ENCODE data around the gene PTPN9.
"Not testable (repeated sequence)": the region's sequence is repeated elsewhere in the genome, so short reads cannot be mapped to it uniquely, and the experiment has no call there.

PTPN9 gene

DNA sequence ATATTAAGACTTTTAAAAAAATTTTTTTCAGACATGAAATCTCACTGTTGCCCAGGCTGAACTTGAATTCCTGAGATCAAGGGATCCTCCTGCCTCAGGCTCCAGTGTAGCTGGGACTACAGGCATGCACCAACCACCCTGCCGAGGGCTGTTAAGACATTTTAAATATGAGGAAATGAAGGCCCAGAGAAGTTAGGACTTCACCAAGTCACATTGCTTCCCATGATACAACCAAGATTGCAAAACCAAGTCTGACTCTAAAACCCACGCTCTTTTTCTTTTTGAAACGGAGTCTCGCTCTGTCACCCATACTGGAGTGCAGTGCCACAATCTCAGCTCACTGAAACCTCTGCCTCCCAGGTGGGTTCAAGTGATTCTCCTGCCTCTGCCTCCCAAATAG, 28.0 kb downstream of the PTPN9 start:
- no peaks in the 10 kb centered on the region for H3K27me3 ChIP-seq (ENCODE audit: control insufficient read depth, insufficient read depth, low read length)
- no peaks in the 10 kb centered on the region for H3K9me3 ChIP-seq (ENCODE audit: control insufficient read depth, insufficient read depth, low read depth, low read length)
- no peak overlapping the region for H3K27ac ChIP-seq (ENCODE audit: low read depth, low read length)
- no peaks in the 10 kb centered on the region for H3K36me3 ChIP-seq (ENCODE audit: control insufficient read depth, insufficient read depth, low read length)
- H3K9ac ChIP-seq (ENCODE audit: low read length): no peak overlapping the region
- H3K4me3 ChIP-seq (ENCODE audit: low read depth, low read length): no peak overlapping the region
- H3K4me1 ChIP-seq (ENCODE audit: control insufficient read depth, insufficient read depth, low read length): peaks cover 3% of the 10 kb centered on the region; the same call in 1 of the 2 replicates

DNA sequence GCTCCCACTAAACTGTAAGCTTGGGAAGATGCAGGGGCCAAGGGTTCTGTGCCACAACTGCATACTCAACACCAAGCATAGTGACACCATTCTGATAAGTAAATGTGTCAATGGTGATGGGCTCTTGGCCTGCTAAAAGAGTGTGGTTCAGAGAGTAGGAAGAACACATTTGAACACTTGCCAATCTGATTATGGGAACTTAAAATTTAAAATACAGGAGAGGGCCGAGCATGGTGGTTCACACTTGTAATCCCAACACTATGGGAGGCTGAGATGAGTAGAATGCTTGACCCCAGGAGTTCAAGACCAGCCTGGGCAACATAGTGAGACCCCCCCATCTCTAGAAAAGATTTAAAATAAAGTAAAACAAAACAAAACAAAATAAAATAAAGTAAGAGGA, 34.1 kb downstream of the PTPN9 start:
- Histone ChIP-seq H3K9me3 (ENCODE audit: control insufficient read depth, insufficient read depth, low read depth, low read length) (no peaks in the 10 kb centered on the region), H3K4me1 (ENCODE audit: control insufficient read depth, insufficient read depth, low read length) (no peaks in the 10 kb centered on the region), H3K36me3 (ENCODE audit: control insufficient read depth, insufficient read depth, low read length) (no peaks in the 10 kb centered on the region), H3K27me3 (ENCODE audit: control insufficient read depth, insufficient read depth, low read length) (no peaks in the 10 kb centered on the region), H3K9ac (ENCODE audit: low read length) (no peak overlapping the region), H3K4me3 (ENCODE audit: low read depth, low read length) (no peak overlapping the region), H3K27ac (ENCODE audit: low read depth, low read length) (no peak overlapping the region)

DNA sequence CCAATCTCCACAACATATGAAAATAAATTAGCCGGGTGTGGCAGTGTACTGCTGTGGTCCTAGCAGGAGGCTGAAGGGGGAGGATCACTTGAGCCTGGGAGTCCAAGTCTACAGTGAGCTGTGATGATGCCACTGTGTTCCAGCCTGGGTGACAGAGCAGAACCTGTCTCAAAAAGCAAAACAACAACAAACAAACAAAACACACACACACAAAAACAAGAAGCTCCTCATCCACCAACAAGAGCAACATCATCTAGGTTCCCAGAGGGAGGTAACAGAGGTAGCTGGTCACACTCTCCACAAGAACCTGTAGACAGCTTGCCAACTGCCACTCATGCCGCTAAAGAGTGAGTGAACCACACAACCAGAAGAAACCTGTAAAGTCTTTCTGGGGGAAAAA, 34.8 kb downstream of the PTPN9 start:
- no peaks in the 10 kb centered on the region for H3K36me3 ChIP-seq (ENCODE audit: control insufficient read depth, insufficient read depth, low read length)
- H3K9ac ChIP-seq (ENCODE audit: low read length): no peak overlapping the region
- H3K4me1 ChIP-seq (ENCODE audit: control insufficient read depth, insufficient read depth, low read length): no peaks in the 10 kb centered on the region
- no peak overlapping the region for H3K27ac ChIP-seq (ENCODE audit: low read depth, low read length)
- no peak overlapping the region for H3K4me3 ChIP-seq (ENCODE audit: low read depth, low read length)
- H3K9me3 ChIP-seq (ENCODE audit: control insufficient read depth, insufficient read depth, low read depth, low read length): no peaks in the 10 kb centered on the region
- no peaks in the 10 kb centered on the region for H3K27me3 ChIP-seq (ENCODE audit: control insufficient read depth, insufficient read depth, low read length)

DNA sequence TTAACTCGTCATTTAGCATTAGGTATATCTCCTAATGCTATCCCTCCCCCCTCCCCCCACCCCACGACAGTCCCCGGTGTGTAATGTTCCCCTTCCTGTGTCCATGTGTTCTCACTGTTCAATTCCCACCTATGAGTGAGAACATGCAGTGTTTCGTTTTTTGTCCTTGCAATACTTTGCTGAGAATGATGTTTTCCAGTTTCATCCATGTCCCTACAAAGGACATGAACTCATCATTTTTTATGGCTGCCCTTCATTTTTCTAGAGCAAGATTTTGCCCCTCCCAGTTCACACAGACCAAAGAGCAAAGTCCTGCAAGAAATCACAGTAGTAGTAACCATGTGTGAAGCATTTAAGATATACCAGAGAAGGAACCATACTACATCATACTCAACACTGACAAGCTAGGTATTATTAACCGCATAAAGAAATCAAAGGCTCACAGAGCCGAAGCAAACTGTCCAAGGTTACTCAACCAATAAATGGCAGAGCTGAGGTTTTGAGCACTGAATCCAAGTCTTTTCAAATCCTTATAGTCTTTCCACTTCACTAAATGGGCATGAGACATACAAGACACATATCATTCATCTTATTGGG, 36.1 kb downstream of the PTPN9 start:
- not testable (repeated sequence) for H3K4me1 ChIP-seq (ENCODE audit: control insufficient read depth, insufficient read depth, low read length); H3K9ac ChIP-seq (ENCODE audit: low read length); H3K27ac ChIP-seq (ENCODE audit: low read depth, low read length); H3K4me3 ChIP-seq (ENCODE audit: low read depth, low read length); H3K9me3 ChIP-seq (ENCODE audit: control insufficient read depth, insufficient read depth, low read depth, low read length); H3K27me3 ChIP-seq (ENCODE audit: control insufficient read depth, insufficient read depth, low read length); H3K36me3 ChIP-seq (ENCODE audit: control insufficient read depth, insufficient read depth, low read length)

DNA sequence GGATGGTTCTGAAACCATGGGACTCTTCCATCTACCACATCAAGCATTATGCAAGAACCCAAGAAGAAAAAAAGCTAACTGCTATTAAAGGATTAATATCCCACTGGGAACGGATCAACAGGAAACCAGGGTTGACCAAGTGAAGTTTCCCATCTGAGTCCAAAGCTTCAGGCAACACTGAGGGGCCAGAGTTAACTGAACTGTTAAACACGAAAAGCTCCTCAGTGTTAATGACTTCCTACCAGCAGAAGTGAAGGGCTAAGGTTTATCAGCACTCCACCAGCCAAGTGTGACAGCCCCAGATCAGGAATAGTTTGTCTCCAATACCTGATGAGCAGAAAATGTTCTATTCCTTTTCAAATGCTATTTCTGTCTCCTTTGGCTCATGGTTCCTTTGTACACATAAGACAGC, 36.7 kb downstream of the PTPN9 start:
- H3K27ac ChIP-seq (ENCODE audit: low read depth, low read length): no peak overlapping the region
- no peaks in the 10 kb centered on the region for H3K36me3 ChIP-seq (ENCODE audit: control insufficient read depth, insufficient read depth, low read length)
- H3K4me3 ChIP-seq (ENCODE audit: low read depth, low read length): no peak overlapping the region
- no peak overlapping the region for H3K9ac ChIP-seq (ENCODE audit: low read length)
- H3K4me1 ChIP-seq (ENCODE audit: control insufficient read depth, insufficient read depth, low read length): no peaks in the 10 kb centered on the region
- H3K9me3 ChIP-seq (ENCODE audit: control insufficient read depth, insufficient read depth, low read depth, low read length): no peaks in the 10 kb centered on the region
- no peaks in the 10 kb centered on the region for H3K27me3 ChIP-seq (ENCODE audit: control insufficient read depth, insufficient read depth, low read length)

DNA sequence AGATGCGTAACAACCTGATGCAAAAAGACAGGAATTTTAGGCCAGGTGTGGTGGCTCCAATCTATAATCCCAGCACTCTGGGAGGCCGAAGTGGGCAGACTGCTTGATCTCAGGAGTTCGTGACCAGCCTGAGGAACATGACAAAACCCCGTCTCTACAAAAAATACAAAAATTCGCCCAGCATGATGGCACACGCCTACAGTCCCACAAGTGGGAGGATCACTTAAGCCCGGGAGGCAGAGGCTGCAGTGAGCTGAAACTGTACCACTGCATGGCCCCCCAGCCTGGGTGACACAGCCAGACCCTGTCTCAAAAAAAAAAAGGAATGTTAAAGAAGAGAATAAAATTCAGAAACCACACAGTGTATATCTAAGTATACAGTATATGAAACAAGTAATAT, 40.7 kb downstream of the PTPN9 start:
- H3K27ac ChIP-seq (ENCODE audit: low read depth, low read length): no peak overlapping the region
- no peak overlapping the region for H3K9ac ChIP-seq (ENCODE audit: low read length)
- no peaks in the 10 kb centered on the region for H3K27me3 ChIP-seq (ENCODE audit: control insufficient read depth, insufficient read depth, low read length)
- no peaks in the 10 kb centered on the region for H3K9me3 ChIP-seq (ENCODE audit: control insufficient read depth, insufficient read depth, low read depth, low read length)
- H3K4me3 ChIP-seq (ENCODE audit: low read depth, low read length): no peak overlapping the region
- no peaks in the 10 kb centered on the region for H3K36me3 ChIP-seq (ENCODE audit: control insufficient read depth, insufficient read depth, low read length)
- no peaks in the 10 kb centered on the region for H3K4me1 ChIP-seq (ENCODE audit: control insufficient read depth, insufficient read depth, low read length)

DNA sequence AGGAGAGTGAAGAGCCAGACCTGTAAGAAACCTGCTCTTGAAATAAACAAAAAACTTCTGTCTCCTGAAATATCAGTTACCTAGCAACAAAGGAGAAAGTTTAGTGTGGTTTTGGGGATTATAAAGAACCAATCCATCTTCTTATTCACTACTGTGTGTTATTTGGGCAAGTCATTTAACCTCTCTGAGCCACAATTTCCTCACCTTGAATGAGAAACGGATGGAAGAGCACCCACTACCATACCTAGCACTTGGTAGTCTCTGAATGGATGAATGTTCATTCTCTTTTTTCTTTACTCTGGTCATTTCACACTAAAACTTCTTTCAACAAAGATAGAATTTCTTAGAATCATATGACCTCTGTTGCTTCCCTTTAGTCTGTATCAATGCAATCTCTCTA, 45.2 kb downstream of the PTPN9 start:
- Histone ChIP-seq H3K27ac (ENCODE audit: low read depth, low read length) (no peak overlapping the region), H3K27me3 (ENCODE audit: control insufficient read depth, insufficient read depth, low read length) (no peaks in the 10 kb centered on the region), H3K36me3 (ENCODE audit: control insufficient read depth, insufficient read depth, low read length) (no peaks in the 10 kb centered on the region), H3K4me3 (ENCODE audit: low read depth, low read length) (no peak overlapping the region), H3K9ac (ENCODE audit: low read length) (no peak overlapping the region), H3K9me3 (ENCODE audit: control insufficient read depth, insufficient read depth, low read depth, low read length) (no peaks in the 10 kb centered on the region), H3K4me1 (ENCODE audit: control insufficient read depth, insufficient read depth, low read length) (peaks cover 7% of the 10 kb centered on the region; the same call in 1 of the 2 replicates)

DNA sequence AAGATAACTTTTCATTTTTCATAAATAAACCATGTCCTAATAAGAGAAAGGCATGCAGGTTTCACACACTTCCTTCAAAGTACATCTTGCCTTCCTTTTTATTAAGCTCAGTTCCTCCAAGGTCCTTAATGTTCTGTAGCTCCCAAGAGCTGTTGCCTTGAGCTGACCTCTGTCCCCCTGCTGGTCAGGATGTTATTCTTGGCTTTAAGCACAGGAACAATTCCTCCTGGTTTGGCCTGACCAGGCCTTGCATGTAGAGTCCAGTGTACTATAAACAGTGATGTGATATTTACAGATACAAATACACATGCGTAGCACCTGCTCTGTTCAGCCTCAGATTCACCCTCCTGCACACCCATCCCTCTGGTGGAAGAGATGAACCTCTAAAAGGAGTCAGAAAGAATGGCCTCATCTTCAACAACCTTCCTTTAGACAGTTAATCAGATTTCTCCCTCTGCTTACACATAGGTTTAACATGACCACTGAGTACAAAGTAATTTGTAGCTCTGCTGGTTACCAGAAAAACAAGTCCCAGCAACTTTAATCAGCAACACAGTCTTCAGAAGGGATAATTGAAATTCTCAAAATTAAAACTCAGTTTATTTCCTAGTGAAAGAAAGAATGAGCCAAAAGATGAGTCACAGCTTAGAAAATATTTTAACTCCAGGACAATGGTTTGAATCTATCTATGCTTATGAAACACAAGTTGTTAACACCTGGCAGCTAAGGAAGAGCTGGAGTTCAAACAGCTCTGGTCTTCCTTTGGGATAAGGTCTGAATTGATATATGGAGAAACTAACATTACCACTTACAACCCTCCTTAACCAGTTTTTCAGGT, 46.5 kb downstream of the PTPN9 start:
- Histone ChIP-seq H3K27ac (ENCODE audit: low read depth, low read length) (no peak overlapping the region), H3K36me3 (ENCODE audit: control insufficient read depth, insufficient read depth, low read length) (no peaks in the 10 kb centered on the region), H3K9me3 (ENCODE audit: control insufficient read depth, insufficient read depth, low read depth, low read length) (no peaks in the 10 kb centered on the region), H3K4me1 (ENCODE audit: control insufficient read depth, insufficient read depth, low read length) (peaks cover 7% of the 10 kb centered on the region; the same call in 1 of the 2 replicates), H3K27me3 (ENCODE audit: control insufficient read depth, insufficient read depth, low read length) (no peaks in the 10 kb centered on the region), H3K4me3 (ENCODE audit: low read depth, low read length) (no peak overlapping the region), H3K9ac (ENCODE audit: low read length) (no peak overlapping the region)

DNA sequence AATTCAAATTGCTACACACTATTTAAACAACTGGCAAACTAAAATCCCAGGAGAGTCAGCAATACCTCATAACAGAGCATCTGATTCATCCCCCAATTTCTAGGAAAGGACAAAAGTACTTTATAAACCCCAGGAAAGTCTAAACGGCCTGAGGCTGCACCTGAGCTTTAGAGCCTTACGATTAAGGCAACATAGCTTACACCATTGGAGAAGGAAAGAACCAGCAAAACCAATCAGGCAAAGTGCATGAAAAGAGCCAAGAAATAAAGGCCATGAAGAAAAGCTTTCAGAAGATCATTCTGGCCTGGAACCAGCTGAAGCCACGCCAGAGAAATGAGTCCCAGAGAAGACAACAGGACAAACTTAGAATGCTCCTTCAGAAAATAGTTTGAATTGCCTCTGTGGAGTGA, 48.1 kb downstream of the PTPN9 start:
- Histone ChIP-seq H3K4me1 (ENCODE audit: control insufficient read depth, insufficient read depth, low read length) (peaks cover 7% of the 10 kb centered on the region; the same call in 1 of the 2 replicates), H3K27me3 (ENCODE audit: control insufficient read depth, insufficient read depth, low read length) (no peaks in the 10 kb centered on the region), H3K9ac (ENCODE audit: low read length) (no peak overlapping the region), H3K4me3 (ENCODE audit: low read depth, low read length) (no peak overlapping the region), H3K27ac (ENCODE audit: low read depth, low read length) (no peak overlapping the region), H3K36me3 (ENCODE audit: control insufficient read depth, insufficient read depth, low read length) (peaks cover 11% of the 10 kb centered on the region), H3K9me3 (ENCODE audit: control insufficient read depth, insufficient read depth, low read depth, low read length) (no peaks in the 10 kb centered on the region)

DNA sequence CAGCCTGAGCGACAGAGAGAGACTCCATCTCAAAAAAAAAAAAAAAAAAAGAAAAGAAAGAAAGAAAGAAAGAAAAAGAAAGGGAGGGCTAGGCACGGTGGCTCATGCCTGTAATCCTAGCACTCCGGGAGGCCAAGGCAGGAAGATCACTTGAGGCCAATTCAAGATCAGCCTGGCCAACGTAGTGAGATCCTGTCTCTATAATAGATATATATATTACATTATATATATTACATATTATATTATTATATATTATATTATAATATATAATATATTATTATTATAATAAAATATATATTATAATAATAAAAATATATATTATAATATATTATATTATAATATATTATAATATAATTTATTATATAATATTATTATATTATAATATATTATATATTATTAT, 48.9 kb downstream of the PTPN9 start:
- no peaks in the 10 kb centered on the region for H3K27me3 ChIP-seq (ENCODE audit: control insufficient read depth, insufficient read depth, low read length)
- no peak overlapping the region for H3K27ac ChIP-seq (ENCODE audit: low read depth, low read length)
- no peak overlapping the region for H3K9ac ChIP-seq (ENCODE audit: low read length)
- H3K36me3 ChIP-seq (ENCODE audit: control insufficient read depth, insufficient read depth, low read length): peaks cover 18% of the 10 kb centered on the region
- H3K9me3 ChIP-seq (ENCODE audit: control insufficient read depth, insufficient read depth, low read depth, low read length): no peaks in the 10 kb centered on the region
- H3K4me3 ChIP-seq (ENCODE audit: low read depth, low read length): no peak overlapping the region
- peaks cover 7% of the 10 kb centered on the region; the same call in 1 of the 2 replicates for H3K4me1 ChIP-seq (ENCODE audit: control insufficient read depth, insufficient read depth, low read length)

DNA sequence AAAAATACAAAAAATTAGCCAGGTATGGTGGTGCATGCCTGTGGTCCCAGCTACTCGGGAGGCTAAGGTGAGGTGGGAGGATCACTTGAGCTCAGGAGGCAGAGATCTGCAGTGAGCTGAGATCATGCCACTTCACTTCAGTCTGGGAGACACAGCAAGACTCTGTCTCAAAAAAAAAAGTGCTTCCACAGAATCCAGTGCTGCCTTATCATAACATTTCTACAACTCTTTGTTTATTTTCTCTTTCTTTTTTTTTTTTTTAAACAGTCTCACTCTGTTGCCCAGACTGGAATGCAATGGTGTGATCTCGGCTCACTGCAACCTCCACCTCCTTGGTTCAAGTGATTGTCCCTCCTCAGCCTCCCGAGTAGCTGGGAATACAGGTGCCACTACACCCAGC, 53.4 kb downstream of the PTPN9 start:
- H3K9me3 ChIP-seq (ENCODE audit: control insufficient read depth, insufficient read depth, low read depth, low read length); H3K27ac ChIP-seq (ENCODE audit: low read depth, low read length); H3K4me3 ChIP-seq (ENCODE audit: low read depth, low read length); H3K9ac ChIP-seq (ENCODE audit: low read length); H3K27me3 ChIP-seq (ENCODE audit: control insufficient read depth, insufficient read depth, low read length); H3K4me1 ChIP-seq (ENCODE audit: control insufficient read depth, insufficient read depth, low read length): not testable (repeated sequence)
- H3K36me3 ChIP-seq (ENCODE audit: control insufficient read depth, insufficient read depth, low read length): peaks cover 57% of the 10 kb centered on the region
